ENCODE results near the gene HOXC10.

Gene HOXC10

GRCh38 chr12:54017027-54017788 lies 32.3 kb downstream of the HOXC10 start:
- no peak for DNase-seq

GRCh38 chr12:54017878-54018467 lies 33.0 kb downstream of the HOXC10 start:
- DNase-seq = peak; percentile 60

GRCh38 chr12:54018468-54018984 lies 33.6 kb downstream of the HOXC10 start:
- no peak for DNase-seq

- no peak for DNase-seq
Observed at GRCh38 chr12:54019091-54019811, 34.3 kb downstream of the HOXC10 start.

- no peak for DNase-seq
Observed at GRCh38 chr12:54019924-54020590, 35.1 kb downstream of the HOXC10 start.

- no peak for DNase-seq
Observed at GRCh38 chr12:54020591-54021405, 35.9 kb downstream of the HOXC10 start.

GRCh38 chr12:54021432-54022013 lies 36.6 kb downstream of the HOXC10 start:
- no peak for DNase-seq

- no peak for DNase-seq
Observed at GRCh38 chr12:54022960-54023884, 38.3 kb downstream of the HOXC10 start.

GRCh38 chr12:54024127-54024526 lies 39.2 kb downstream of the HOXC10 start:
- no peak for DNase-seq

- no peak for DNase-seq
Observed at GRCh38 chr12:54024581-54025305, 39.8 kb downstream of the HOXC10 start.

- no peak for DNase-seq
Observed at GRCh38 chr12:54025499-54026405, 40.8 kb downstream of the HOXC10 start.

GRCh38 chr12:54026640-54027441 lies 41.9 kb downstream of the HOXC10 start:
- no peak for DNase-seq

GRCh38 chr12:54027442-54027786 lies 42.5 kb downstream of the HOXC10 start:
- no peak for DNase-seq

GRCh38 chr12:54028314-54029201 lies 43.6 kb downstream of the HOXC10 start, which contains the start of gene HOXC6:
TSS of gene HOXC6 (plus strand) at chr12:54028440. CDS start at chr12:54028522, 82 bp downstream.
- no peak for DNase-seq

- DNase-seq = no peak
Observed at GRCh38 chr12:54029529-54030441, 44.8 kb downstream of the HOXC10 start.

- DNase-seq = no peak
Observed at GRCh38 chr12:54030442-54030801, 45.5 kb downstream of the HOXC10 start.

Measured in stimulated activated naive CD4-positive, alpha-beta T cell treated with Interleukin-2 at 50 U/mL for 16 hours (primary cell).